ENCODE measurements around the gene SLC4A2.
A peak's percentile ranks its signal among the peaks of the same experiment; 100 is the strongest.

DNA sequence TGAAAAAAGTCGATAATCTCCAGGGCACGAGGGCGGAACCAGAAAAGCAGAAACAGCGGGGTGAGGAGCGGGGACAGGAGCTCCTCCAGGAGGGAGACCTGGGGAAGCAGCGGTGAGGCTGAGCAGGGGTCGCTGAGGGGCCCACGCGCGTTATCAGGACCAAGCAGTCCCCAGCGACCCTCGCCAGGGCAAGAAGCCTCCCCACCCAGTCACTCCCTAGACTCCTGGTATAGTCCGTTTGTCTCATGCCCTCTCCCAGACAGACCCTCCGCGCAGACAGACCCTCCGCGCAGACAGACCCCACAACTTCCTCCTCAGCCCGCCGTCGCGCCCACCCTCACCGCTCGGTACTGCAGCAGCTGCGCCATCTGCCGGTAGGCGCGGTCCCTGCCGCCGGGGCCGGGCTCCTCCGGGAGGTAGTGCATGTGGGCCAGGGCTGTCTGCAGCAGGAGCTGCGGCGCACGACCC is 41.4 kb upstream of the SLC4A2 start:
- TF ChIP-seq, protein P1, sequence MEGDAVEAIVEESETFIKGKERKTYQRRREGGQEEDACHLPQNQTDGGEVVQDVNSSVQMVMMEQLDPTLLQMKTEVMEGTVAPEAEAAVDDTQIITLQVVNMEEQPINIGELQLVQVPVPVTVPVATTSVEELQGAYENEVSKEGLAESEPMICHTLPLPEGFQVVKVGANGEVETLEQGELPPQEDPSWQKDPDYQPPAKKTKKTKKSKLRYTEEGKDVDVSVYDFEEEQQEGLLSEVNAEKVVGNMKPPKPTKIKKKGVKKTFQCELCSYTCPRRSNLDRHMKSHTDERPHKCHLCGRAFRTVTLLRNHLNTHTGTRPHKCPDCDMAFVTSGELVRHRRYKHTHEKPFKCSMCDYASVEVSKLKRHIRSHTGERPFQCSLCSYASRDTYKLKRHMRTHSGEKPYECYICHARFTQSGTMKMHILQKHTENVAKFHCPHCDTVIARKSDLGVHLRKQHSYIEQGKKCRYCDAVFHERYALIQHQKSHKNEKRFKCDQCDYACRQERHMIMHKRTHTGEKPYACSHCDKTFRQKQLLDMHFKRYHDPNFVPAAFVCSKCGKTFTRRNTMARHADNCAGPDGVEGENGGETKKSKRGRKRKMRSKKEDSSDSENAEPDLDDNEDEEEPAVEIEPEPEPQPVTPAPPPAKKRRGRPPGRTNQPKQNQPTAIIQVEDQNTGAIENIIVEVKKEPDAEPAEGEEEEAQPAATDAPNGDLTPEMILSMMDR (IDR thresholded peaks at IDR 0.05; ENCODE audit: insufficient read depth, low read length) = peak; percentile 39
- TF ChIP-seq SPI1 (IDR thresholded peaks at IDR 0.05; ENCODE audit: borderline replicate concordance, low read depth) = no peak
